GM21723 (cell line): Measurements from ENCODE around the gene PTPN3.
"Not testable (repeated sequence)": the region's sequence is repeated elsewhere in the genome, so short reads cannot be mapped to it uniquely, and the experiment has no call there.

Experiments
- ATAC-seq: cut with Tn5 transposase; IDR thresholded peaks from one replicate; pipeline ENCODE4 v1.9.1; 2021; ENCODE audit warnings: mild to moderate bottlenecking, moderate library complexity; ENCODE audit not compliant: unreplicated experiment

The PTPN3 gene

GRCh38 chr9:109498195-109499092 is at the start of gene PTPN3:
Gene PTPN3 (minus strand): TSS chr9:109498307. CDS start chr9:109463434, 34,873 bp downstream.
- ATAC-seq = no peak

- ATAC-seq = not testable (repeated sequence)
These were observed 46.8 kb upstream of the PTPN3 start for GRCh38 chr9:109544954-109545353.

GRCh38 chr9:109542922-109543321 is 44.8 kb upstream of the PTPN3 start:
- ATAC-seq = no peak

GRCh38 chr9:109538346-109538745 is 40.2 kb upstream of the PTPN3 start:
- no peak for ATAC-seq

GRCh38 chr9:109537288-109537687 is 39.2 kb upstream of the PTPN3 start:
- ATAC-seq = no peak

- no peak for ATAC-seq
These were observed 38.8 kb upstream of the PTPN3 start for GRCh38 chr9:109536859-109537258.

- ATAC-seq = no peak
These were observed 37.3 kb upstream of the PTPN3 start for GRCh38 chr9:109535365-109535764.

GRCh38 chr9:109534151-109534550 is 36.0 kb upstream of the PTPN3 start:
- no peak for ATAC-seq

GRCh38 chr9:109532652-109533051 is 34.5 kb upstream of the PTPN3 start:
- not testable (repeated sequence) for ATAC-seq

GRCh38 chr9:109522106-109522505 is 24.0 kb upstream of the PTPN3 start:
- no peak for ATAC-seq

GRCh38 chr9:109520475-109521132 is 22.5 kb upstream of the PTPN3 start:
- peak; percentile 85 for ATAC-seq

GRCh38 chr9:109519366-109519765 is 21.3 kb upstream of the PTPN3 start:
- ATAC-seq = no peak

GRCh38 chr9:109518621-109519335 is 20.7 kb upstream of the PTPN3 start:
- ATAC-seq = no peak

GRCh38 chr9:109517901-109518377 is 19.8 kb upstream of the PTPN3 start:
- no peak for ATAC-seq

- ATAC-seq = no peak
These were observed 15.8 kb upstream of the PTPN3 start for GRCh38 chr9:109513871-109514270.

- ATAC-seq = no peak
These were observed 14.2 kb upstream of the PTPN3 start for GRCh38 chr9:109512170-109512756.

- ATAC-seq = no peak
These were observed 12.4 kb upstream of the PTPN3 start for GRCh38 chr9:109510506-109510905.

- not testable (repeated sequence) for ATAC-seq
These were observed 11.9 kb upstream of the PTPN3 start for GRCh38 chr9:109510042-109510441.

- no peak for ATAC-seq
These were observed 11.5 kb upstream of the PTPN3 start for GRCh38 chr9:109509611-109510010.

- no peak for ATAC-seq
These were observed 9.3 kb upstream of the PTPN3 start for GRCh38 chr9:109507421-109507838.
